Stimulated activated naive CD8-positive, alpha-beta T cell treated with anti-CD3 and anti-CD28 coated beads, Interleukin-15, amount 100 ng/mL, for 72 hours (primary cell): ENCODE measurements around the gene G6PC1.
A peak's percentile ranks its signal among the peaks of the same experiment; 100 is the strongest.
"Not testable (repeated sequence)": the region's sequence is repeated elsewhere in the genome, so short reads cannot be mapped to it uniquely, and the experiment has no call there.

Experiments used
- ATAC-seq: fragments of 150-1000 bp; cut with Tn5 transposase; 2 replicates; pipeline ENCODE4 v1.10.0; 2021; ENCODE audit warnings: mild to moderate bottlenecking, moderate library complexity
- DNase-seq, 2 donors: peaks; one replicate each; pipeline ENCODE4 v3.0.0; 2021 to 2022
- H3K27ac Mint-ChIP-seq, 2 donors: one replicate each; pipeline ENCODE4 v1.8.0; 2022; ENCODE audit warnings: mild to moderate bottlenecking in 2 of 2, mixed read lengths in 2 of 2, moderate library complexity in 2 of 2
- H3K27me3 Mint-ChIP-seq: one replicate; pipeline ENCODE4 v1.8.0; 2022; ENCODE audit warnings: mixed read lengths
- H3K4me1 Mint-ChIP-seq: one replicate; pipeline ENCODE4 v1.8.0; 2022; ENCODE audit warnings: mild to moderate bottlenecking, mixed read lengths
- H3K4me3 Mint-ChIP-seq, 2 donors: one replicate each; pipeline ENCODE4 v1.8.0; 2022; ENCODE audit warnings: mild to moderate bottlenecking in 2 of 2, mixed read lengths in 2 of 2, moderate library complexity in 1 of 2
- H3K9me3 Mint-ChIP-seq, 2 donors: one replicate each; pipeline ENCODE4 v1.8.0; 2022; ENCODE audit warnings: mixed read lengths in 2 of 2

Gene G6PC1

GRCh38 chr17:42885806-42886205, 14.8 kb upstream of the G6PC1 start:
- DNase-seq, H3K4me3 Mint-ChIP-seq, H3K27ac Mint-ChIP-seq, H3K4me1 Mint-ChIP-seq, H3K27me3 Mint-ChIP-seq, ATAC-seq, H3K9me3 Mint-ChIP-seq: not testable (repeated sequence)

- no peaks in the 10 kb centered on the region for H3K27me3 Mint-ChIP-seq
- H3K9me3 Mint-ChIP-seq = no peaks in the 10 kb centered on the region
- ATAC-seq (no peak), DNase-seq (no peak)
- H3K27ac Mint-ChIP-seq = peak overlapping the region in 1 of 2 donors; percentile 19
- no peak overlapping the region for H3K4me3 Mint-ChIP-seq
- H3K4me1 Mint-ChIP-seq = no peaks in the 10 kb centered on the region
Measured at GRCh38 chr17:42886283-42887176, 14.1 kb upstream of the G6PC1 start.

GRCh38 chr17:42889809-42890208, 10.8 kb upstream of the G6PC1 start:
- H3K4me3 Mint-ChIP-seq = no peak overlapping the region
- ATAC-seq = no peak
- no peak overlapping the region for H3K27ac Mint-ChIP-seq
- DNase-seq = no peak
- H3K4me1 Mint-ChIP-seq = no peaks in the 10 kb centered on the region
- H3K9me3 Mint-ChIP-seq = no peaks in the 10 kb centered on the region
- peaks cover 7% of the 10 kb centered on the region for H3K27me3 Mint-ChIP-seq

GRCh38 chr17:42891539-42892152, 9.0 kb upstream of the G6PC1 start:
- H3K4me1 Mint-ChIP-seq = no peaks in the 10 kb centered on the region
- no peaks in the 10 kb centered on the region for H3K9me3 Mint-ChIP-seq
- H3K27me3 Mint-ChIP-seq = peaks cover 7% of the 10 kb centered on the region
- ATAC-seq (no peak), DNase-seq (no peak)
- no peak overlapping the region for H3K4me3 Mint-ChIP-seq
- peak overlapping the region in 1 of 2 donors; percentile 4 for H3K27ac Mint-ChIP-seq

- no peak overlapping the region for H3K27ac Mint-ChIP-seq
- no peak overlapping the region for H3K4me3 Mint-ChIP-seq
- no peaks in the 10 kb centered on the region for H3K9me3 Mint-ChIP-seq
- no peaks in the 10 kb centered on the region for H3K4me1 Mint-ChIP-seq
- ATAC-seq (no peak), DNase-seq (no peak)
- peaks cover 7% of the 10 kb centered on the region for H3K27me3 Mint-ChIP-seq
Measured at GRCh38 chr17:42893359-42893758, 7.2 kb upstream of the G6PC1 start.

- H3K27ac Mint-ChIP-seq = peak overlapping the region in 1 of 2 donors; percentile 25
- DNase-seq = no peak
- H3K4me1 Mint-ChIP-seq = no peaks in the 10 kb centered on the region
- no peaks in the 10 kb centered on the region for H3K9me3 Mint-ChIP-seq
- ATAC-seq = no peak
- H3K4me3 Mint-ChIP-seq = no peak overlapping the region
- peaks cover 13% of the 10 kb centered on the region for H3K27me3 Mint-ChIP-seq
Measured at GRCh38 chr17:42894283-42895184, 6.1 kb upstream of the G6PC1 start.

GRCh38 chr17:42895185-42895555, 5.4 kb upstream of the G6PC1 start:
- no peak for ATAC-seq
- Mint-ChIP-seq H3K4me3 (no peak overlapping the region), H3K27ac (no peak overlapping the region), H3K9me3 (no peaks in the 10 kb centered on the region), H3K27me3 (peaks cover 16% of the 10 kb centered on the region), H3K4me1 (no peaks in the 10 kb centered on the region)
- no peak for DNase-seq

- ATAC-seq = no peak
- Mint-ChIP-seq H3K4me3 (no peak overlapping the region), H3K9me3 (no peaks in the 10 kb centered on the region), H3K27me3 (peaks cover 25% of the 10 kb centered on the region), H3K4me1 (no peaks in the 10 kb centered on the region), H3K27ac (peak overlapping the region in 1 of 2 donors; percentile 19)
- DNase-seq = no peak
Measured at GRCh38 chr17:42898147-42898811, 2.3 kb upstream of the G6PC1 start.

GRCh38 chr17:42899981-42900380, 618 bp upstream of the G6PC1 start:
- H3K27me3 Mint-ChIP-seq = peaks cover 18% of the 10 kb centered on the region
- not testable (repeated sequence) for H3K27ac Mint-ChIP-seq, DNase-seq, H3K4me3 Mint-ChIP-seq, H3K9me3 Mint-ChIP-seq, ATAC-seq, H3K4me1 Mint-ChIP-seq

GRCh38 chr17:42901535-42902229, 1.1 kb downstream of the G6PC1 start:
- Mint-ChIP-seq H3K27me3 (peaks cover 18% of the 10 kb centered on the region), H3K4me1 (no peaks in the 10 kb centered on the region), H3K4me3 (no peak overlapping the region), H3K9me3 (no peaks in the 10 kb centered on the region), H3K27ac (no peak overlapping the region)
- no peak for ATAC-seq
- DNase-seq = no peak

GRCh38 chr17:42904110-42904469, 3.5 kb downstream of the G6PC1 start:
- Mint-ChIP-seq H3K4me3 (no peak overlapping the region), H3K27me3 (peaks cover 25% of the 10 kb centered on the region), H3K4me1 (no peaks in the 10 kb centered on the region), H3K27ac (no peak overlapping the region), H3K9me3 (no peaks in the 10 kb centered on the region)
- no peak for ATAC-seq
- DNase-seq = no peak

GRCh38 chr17:42906772-42907446, 6.3 kb downstream of the G6PC1 start:
- Mint-ChIP-seq H3K4me1 (no peaks in the 10 kb centered on the region), H3K27me3 (peaks cover 21% of the 10 kb centered on the region), H3K9me3 (no peaks in the 10 kb centered on the region), H3K27ac (no peak overlapping the region), H3K4me3 (no peak overlapping the region)
- no peak for DNase-seq
- ATAC-seq = no peak

GRCh38 chr17:42908872-42909700, 8.5 kb downstream of the G6PC1 start:
- Mint-ChIP-seq H3K9me3 (no peaks in the 10 kb centered on the region), H3K27ac (no peak overlapping the region)

GRCh38 chr17:42913522-42913921, 12.9 kb downstream of the G6PC1 start:
- no peaks in the 10 kb centered on the region for H3K9me3 Mint-ChIP-seq
- ATAC-seq (no peak), DNase-seq (no peak)
- H3K27ac Mint-ChIP-seq = no peak overlapping the region
- no peak overlapping the region for H3K4me3 Mint-ChIP-seq
- peaks cover 21% of the 10 kb centered on the region for H3K27me3 Mint-ChIP-seq
- H3K4me1 Mint-ChIP-seq = no peaks in the 10 kb centered on the region

More at GRCh38 chr17:42908872-42909700, 8.5 kb downstream of the G6PC1 start:
- DNase-seq = no peak
- no peak for ATAC-seq
- no peaks in the 10 kb centered on the region for H3K4me1 Mint-ChIP-seq
- peaks cover 27% of the 10 kb centered on the region for H3K27me3 Mint-ChIP-seq
- no peak overlapping the region for H3K4me3 Mint-ChIP-seq
